Measurements from ENCODE around the gene TBX20.
"Not testable (repeated sequence)": the region's sequence is repeated elsewhere in the genome, so short reads cannot be mapped to it uniquely, and the experiment has no call there.

DNA sequence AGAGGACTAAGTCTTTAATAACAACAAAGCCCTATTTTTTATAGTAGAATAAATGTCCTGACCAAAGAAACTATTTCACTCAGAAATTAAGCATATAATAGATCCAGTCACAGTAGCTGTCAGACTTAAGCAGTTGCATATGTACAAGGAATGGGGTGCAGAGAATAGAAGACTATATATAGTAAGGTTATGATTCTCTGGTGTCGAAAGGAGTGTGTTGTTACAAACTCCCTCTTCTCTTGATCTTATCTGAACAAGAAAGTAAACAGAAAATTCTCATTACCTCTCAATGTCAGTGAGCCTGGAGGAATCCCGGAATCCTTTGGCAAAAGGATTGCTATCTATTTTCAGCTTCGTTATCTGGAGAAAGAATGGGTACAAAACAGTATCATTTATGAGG is 22.7 kb downstream of the TBX20 start:
- TF ChIP-seq EZH2 (IDR thresholded peaks at IDR 0.05; ENCODE audit: insufficient read depth, poor library complexity, severe bottlenecking); EZH2phosphoT487 (IDR thresholded peaks at IDR 0.05; ENCODE audit: insufficient read depth, low read depth): not testable (repeated sequence)
